Tibial nerve (tissue), 4 donors: ENCODE measurements around the gene GTF3C4. TPM values are rescaled to one million over a fixed set of nuclear protein-coding genes. Genes with fewer than 3 reads are reported as not detected.
"Not testable (repeated sequence)": the region's sequence is repeated elsewhere in the genome, so short reads cannot be mapped to it uniquely, and the experiment has no call there.

Source experiments
- DNase-seq, 2 donors: peaks; one replicate each; pipeline ENCODE4 v3.0.0-alpha.2; 2019; ENCODE audit warnings: low spot score in 2 of 2
- H3K27ac ChIP-seq, 4 donors: fragments of 200-600 bp; sonication (generic) in 3 of 4; one replicate each; pipeline ENCODE4 v1.5.1; 2017 to 2019; ENCODE audit warnings: mild to moderate bottlenecking in 1 of 4
- H3K27me3 ChIP-seq, 2 donors: fragments of 200-600 bp; sonication (generic) in 1 of 2; one replicate each; pipeline versions ENCODE4 v1.5.1 to v1.6.0; 2017 to 2019
- H3K36me3 ChIP-seq, 3 donors: fragments of 200-600 bp; sonication (generic); one replicate each; pipeline ENCODE4 v1.5.1; 2018 to 2019
- H3K4me1 ChIP-seq, 4 donors: fragments of 200-600 bp; sonication (generic) in 3 of 4; one replicate each; pipeline ENCODE4 v1.5.1; 2017 to 2019
- H3K4me3 ChIP-seq, 4 donors: fragments of 200-600 bp; sonication (generic) in 3 of 4; one replicate each; pipeline ENCODE4 v1.5.1; 2017 to 2019; ENCODE audit warnings: mild to moderate bottlenecking in 1 of 4, moderate library complexity in 1 of 4
- H3K9me3 ChIP-seq, 4 donors: fragments of 200-600 bp; sonication (generic) in 3 of 4; one replicate each; pipeline ENCODE4 v1.5.1; 2017 to 2019
- EP300 ChIP-seq, 2 donors: sonication (generic); formaldehyde crosslinking; IDR thresholded peaks; one replicate each; pipeline ENCODE4 v1.6.1; 2017; ENCODE audit warnings: antibody characterized with exemption in 2 of 2, mild to moderate bottlenecking in 1 of 2
- POLR2A ChIP-seq, 2 donors: fragments of 450-650 bp; IDR thresholded peaks; one replicate each; pipeline ENCODE4 v1.6.1; 2017; ENCODE audit warnings: antibody characterized with exemption in 2 of 2, mild to moderate bottlenecking in 2 of 2, moderate library complexity in 2 of 2
- WGBS, 2 donors: methylation state at CpG; one replicate each; pipeline ENCODE4 v1.1.5; 2018; 5-methylcytosine and 5-hydroxymethylcytosine counted together
- total RNA-seq, 4 donors: library from RNA; depleted of rRNA; stranded (reverse); fragments of >200 nt; gene quantifications; one replicate each; pipeline ENCODE4 v1.1.0, GENCODE V29; 2016
- TF ChIP-seq, protein P1 (sequence below), 5 experiments: fragments of 200-600 bp in 3 of 5; fragments of 450-650 bp in 2 of 5; sonication (generic) in 3 of 5; IDR thresholded peaks; one replicate each; pipeline ENCODE4 v1.5.1; 2016 to 2019; ENCODE audit warnings: antibody characterized with exemption in 5 of 5, mild to moderate bottlenecking in 3 of 5, moderate library complexity in 2 of 5

GTF3C4 gene
- total RNA-seq, 4 donors from 2014 or later = 10.5 to 17.4 (median 16.2) TPM

DNA sequence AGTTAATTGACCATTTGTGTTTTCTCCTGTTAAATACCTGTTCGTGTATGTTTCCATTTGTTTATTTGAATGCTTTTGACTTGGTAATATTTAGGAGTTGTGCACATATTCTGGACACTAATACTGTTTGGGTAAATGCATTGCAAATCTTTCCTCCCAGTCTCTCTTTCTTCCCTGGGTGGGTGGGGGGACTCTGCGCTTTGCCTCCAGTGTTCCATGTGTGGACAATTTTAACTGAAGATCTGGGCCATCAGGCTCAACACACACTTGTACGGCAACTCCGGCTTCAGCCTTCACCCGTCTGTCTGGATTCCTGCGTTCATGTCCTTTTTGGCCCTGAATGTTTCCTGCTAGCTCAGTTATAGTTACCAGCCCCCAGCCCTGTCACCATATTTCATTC lies 40.1 kb downstream of the GTF3C4 start:
- TF ChIP-seq, protein P1, sequence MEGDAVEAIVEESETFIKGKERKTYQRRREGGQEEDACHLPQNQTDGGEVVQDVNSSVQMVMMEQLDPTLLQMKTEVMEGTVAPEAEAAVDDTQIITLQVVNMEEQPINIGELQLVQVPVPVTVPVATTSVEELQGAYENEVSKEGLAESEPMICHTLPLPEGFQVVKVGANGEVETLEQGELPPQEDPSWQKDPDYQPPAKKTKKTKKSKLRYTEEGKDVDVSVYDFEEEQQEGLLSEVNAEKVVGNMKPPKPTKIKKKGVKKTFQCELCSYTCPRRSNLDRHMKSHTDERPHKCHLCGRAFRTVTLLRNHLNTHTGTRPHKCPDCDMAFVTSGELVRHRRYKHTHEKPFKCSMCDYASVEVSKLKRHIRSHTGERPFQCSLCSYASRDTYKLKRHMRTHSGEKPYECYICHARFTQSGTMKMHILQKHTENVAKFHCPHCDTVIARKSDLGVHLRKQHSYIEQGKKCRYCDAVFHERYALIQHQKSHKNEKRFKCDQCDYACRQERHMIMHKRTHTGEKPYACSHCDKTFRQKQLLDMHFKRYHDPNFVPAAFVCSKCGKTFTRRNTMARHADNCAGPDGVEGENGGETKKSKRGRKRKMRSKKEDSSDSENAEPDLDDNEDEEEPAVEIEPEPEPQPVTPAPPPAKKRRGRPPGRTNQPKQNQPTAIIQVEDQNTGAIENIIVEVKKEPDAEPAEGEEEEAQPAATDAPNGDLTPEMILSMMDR (IDR thresholded peaks at IDR 0.05) = no peak
- TF ChIP-seq EP300 (IDR thresholded peaks at IDR 0.05) = no peak
- no peak for TF ChIP-seq POLR2A (IDR thresholded peaks at IDR 0.05)
- Histone ChIP-seq H3K27ac (no peak overlapping the region), H3K4me1 (no peaks in the 10 kb centered on the region), H3K36me3 (no peaks in the 10 kb centered on the region), H3K9me3 (no peaks in the 10 kb centered on the region), H3K4me3 (no peak overlapping the region), H3K27me3 (no peaks in the 10 kb centered on the region)
- 85 to 92% methylated on average over 6 of the region's 6 CpGs for WGBS, 2 donors
- no peak for DNase-seq

DNA sequence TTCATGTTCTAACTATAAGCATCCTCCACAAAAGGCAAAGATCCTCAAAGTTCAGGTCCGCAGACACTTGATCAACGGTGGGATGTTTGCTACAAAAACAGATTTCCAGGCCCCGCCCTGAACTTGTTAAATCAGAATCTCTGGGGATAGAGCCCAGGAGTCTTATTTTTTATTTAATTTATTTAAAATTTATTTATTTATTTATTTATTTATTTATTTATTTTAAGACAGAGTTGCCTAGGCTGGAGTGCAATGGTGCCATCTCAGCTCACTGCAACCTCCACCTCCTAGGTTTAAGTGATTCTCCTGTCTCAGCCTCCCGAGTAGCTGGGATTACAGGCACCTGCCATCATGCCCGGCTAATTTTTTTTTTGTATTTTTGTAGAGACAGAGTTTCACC lies 40.9 kb downstream of the GTF3C4 start:
- WGBS, 2 donors = 89 to 94% methylated on average over 5 of the region's 5 CpGs
- not testable (repeated sequence) for H3K36me3 ChIP-seq, DNase-seq, H3K4me3 ChIP-seq, H3K27me3 ChIP-seq, H3K9me3 ChIP-seq, H3K4me1 ChIP-seq, H3K27ac ChIP-seq

DNA sequence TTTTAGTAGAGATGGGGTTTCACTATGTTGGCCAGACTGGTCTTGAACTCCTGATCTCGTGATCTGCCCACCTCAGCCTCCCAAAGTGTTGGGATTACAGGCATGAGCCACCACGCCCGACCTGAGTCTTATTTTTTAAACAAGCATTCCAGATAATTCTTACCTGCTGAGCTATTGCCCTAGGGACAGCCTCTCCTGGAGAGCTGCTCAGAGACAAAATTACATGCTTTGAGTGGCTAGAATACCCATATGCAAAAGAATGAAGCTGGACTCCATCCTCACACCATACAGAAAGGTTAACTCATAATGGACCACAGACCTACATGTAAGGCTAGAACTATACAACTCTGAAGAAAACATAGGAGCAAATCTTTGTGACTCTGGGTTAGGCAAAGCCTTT lies 41.6 kb downstream of the GTF3C4 start:
- Histone ChIP-seq H3K27ac (no peak overlapping the region), H3K4me3 (no peak overlapping the region), H3K9me3 (no peaks in the 10 kb centered on the region), H3K4me1 (no peaks in the 10 kb centered on the region), H3K27me3 (peaks cover 0 to 1% of the 10 kb centered on the region in 2 donors), H3K36me3 (no peaks in the 10 kb centered on the region)
- WGBS, 2 donors = 86 to 96% methylated on average over 3 of the region's 3 CpGs
- no peak for DNase-seq
- TF ChIP-seq EP300 (IDR thresholded peaks at IDR 0.05) (no peak), POLR2A (IDR thresholded peaks at IDR 0.05) (no peak)
- TF ChIP-seq, protein P1 (IDR thresholded peaks at IDR 0.05) = no peak

DNA sequence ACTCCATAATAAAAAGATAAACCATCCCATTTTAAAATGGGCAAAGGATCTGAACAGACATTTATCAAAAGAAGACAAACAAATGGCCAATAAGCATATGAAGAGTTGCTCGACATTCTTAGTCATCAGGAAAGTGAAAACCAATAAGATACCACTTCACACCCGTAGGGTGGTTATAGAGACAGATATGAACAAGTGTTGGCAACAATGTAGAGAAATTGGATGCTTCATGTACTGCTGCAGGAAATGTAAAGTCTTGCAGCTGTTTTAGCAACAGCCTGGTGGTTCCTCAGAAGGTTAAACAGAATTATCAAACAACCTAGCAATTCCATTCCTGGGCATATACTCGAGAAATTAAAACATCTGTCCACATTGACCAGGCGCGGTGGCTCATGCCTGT lies 42.5 kb downstream of the GTF3C4 start:
- Histone ChIP-seq H3K4me1 (no peaks in the 10 kb centered on the region), H3K27ac (no peak overlapping the region), H3K27me3 (peaks cover 0 to 4% of the 10 kb centered on the region in 2 donors), H3K4me3 (no peak overlapping the region), H3K9me3 (no peaks in the 10 kb centered on the region), H3K36me3 (no peaks in the 10 kb centered on the region)
- no peak for TF ChIP-seq EP300 (IDR thresholded peaks at IDR 0.05)
- TF ChIP-seq, protein P1 (IDR thresholded peaks at IDR 0.05) = no peak
- TF ChIP-seq POLR2A (IDR thresholded peaks at IDR 0.05) = no peak
- no peak for DNase-seq
- 86 to 92% methylated on average over 5 of the region's 5 CpGs for WGBS, 2 donors

DNA sequence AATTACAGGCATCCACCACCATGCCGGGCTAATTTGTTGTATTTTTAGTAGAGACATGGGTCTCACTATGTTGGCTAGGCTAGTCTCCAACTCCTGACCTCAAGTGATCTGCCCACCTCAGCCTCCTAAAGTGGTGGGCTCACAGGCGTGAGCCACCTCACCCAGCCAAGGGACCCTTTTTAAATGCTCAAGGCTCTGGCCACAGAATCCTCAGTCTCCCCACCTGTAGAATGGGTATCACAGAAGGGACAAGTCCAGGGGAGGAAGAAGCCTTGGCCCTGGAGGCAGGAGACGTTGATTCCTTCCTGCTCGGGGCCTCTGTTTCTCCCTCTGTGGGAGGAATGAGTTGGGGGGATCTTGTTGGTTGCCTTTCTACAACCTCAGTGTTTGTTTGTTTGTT lies 45.7 kb downstream of the GTF3C4 start:
- no peaks in the 10 kb centered on the region for H3K9me3 ChIP-seq
- no peaks in the 10 kb centered on the region for H3K4me1 ChIP-seq
- no peaks in the 10 kb centered on the region for H3K36me3 ChIP-seq
- WGBS, 2 donors = 88 to 91% methylated on average over 4 of the region's 4 CpGs
- no peak for DNase-seq
- no peak overlapping the region for H3K27ac ChIP-seq
- H3K4me3 ChIP-seq = no peak overlapping the region
- TF ChIP-seq, protein P1 (IDR thresholded peaks at IDR 0.05) = no peak
- no peak for TF ChIP-seq EP300 (IDR thresholded peaks at IDR 0.05)
- no peak for TF ChIP-seq POLR2A (IDR thresholded peaks at IDR 0.05)
- peaks cover 0 to 4% of the 10 kb centered on the region in 2 donors for H3K27me3 ChIP-seq

DNA sequence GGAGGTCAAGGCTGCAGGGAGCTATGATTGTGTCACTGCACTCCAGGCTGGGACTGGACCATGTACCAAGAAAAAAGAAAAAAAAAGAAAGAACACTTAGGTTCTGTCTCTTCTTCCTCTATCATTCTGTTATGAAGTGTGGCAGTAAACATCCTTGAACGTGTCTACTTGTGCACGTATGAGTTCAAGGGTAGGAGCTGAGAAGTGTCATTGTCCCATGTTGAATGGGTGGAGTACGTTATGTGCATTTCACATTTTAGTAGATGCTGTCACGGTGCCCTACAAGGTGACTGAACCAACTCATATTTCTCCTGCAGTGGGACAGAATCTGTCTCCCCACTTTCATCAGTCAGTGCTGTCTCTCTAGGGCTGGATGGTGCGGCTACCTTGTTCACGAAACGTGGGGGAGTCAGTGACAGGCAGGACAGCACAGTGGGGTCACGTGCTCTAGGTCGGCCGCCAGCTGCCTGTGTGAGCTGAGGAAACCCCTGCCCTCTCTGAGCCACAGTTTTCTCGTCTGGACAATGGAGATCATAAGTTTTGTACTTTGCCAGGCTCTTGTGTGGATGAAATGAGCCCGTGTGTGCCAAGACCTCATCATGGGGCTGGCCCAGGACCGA lies 47.2 kb downstream of the GTF3C4 start:
- no peaks in the 10 kb centered on the region for H3K36me3 ChIP-seq
- H3K9me3 ChIP-seq = no peaks in the 10 kb centered on the region
- H3K27me3 ChIP-seq = peaks cover 0 to 4% of the 10 kb centered on the region in 2 donors
- WGBS, 2 donors = 69 to 72% methylated on average over 12 of the region's 13 CpGs
- no peaks in the 10 kb centered on the region for H3K4me1 ChIP-seq
- H3K4me3 ChIP-seq = no peak overlapping the region
- no peak overlapping the region for H3K27ac ChIP-seq
- DNase-seq = no peak
- TF ChIP-seq, protein P1 (IDR thresholded peaks at IDR 0.05) = no peak
- TF ChIP-seq EP300 (IDR thresholded peaks at IDR 0.05) (no peak), POLR2A (IDR thresholded peaks at IDR 0.05) (no peak)

DNA sequence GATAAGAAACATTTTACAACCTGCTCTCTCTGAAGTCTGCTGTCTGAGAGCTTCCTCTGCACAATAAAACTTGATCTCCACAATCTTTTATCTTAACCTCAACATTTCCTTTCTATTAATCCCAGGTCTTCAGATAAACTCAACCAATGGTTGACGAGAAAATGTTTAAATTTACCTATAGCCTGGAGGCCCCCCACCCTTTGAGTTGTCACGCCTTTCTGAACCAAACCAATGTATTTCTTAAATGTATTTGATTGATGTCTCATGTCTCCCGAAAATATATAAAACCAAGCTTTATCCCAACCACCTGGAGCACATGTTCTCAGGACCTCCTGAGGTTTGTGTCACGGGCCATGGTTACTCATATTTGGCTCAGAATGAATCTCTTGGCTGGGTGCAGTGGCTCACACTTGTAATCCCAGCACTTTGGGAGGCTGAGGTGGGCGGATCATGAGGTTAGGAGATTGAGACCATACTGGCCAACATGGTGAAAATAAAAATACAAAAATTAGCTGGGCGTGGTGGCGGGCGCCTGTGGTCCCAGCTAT lies 48.2 kb downstream of the GTF3C4 start:
- not testable (repeated sequence) for H3K27me3 ChIP-seq, DNase-seq, H3K9me3 ChIP-seq, H3K4me3 ChIP-seq, H3K27ac ChIP-seq, H3K36me3 ChIP-seq, H3K4me1 ChIP-seq
- 73 to 76% methylated on average over 8 of the region's 8 CpGs for WGBS, 2 donors
